COR-L47 (cell line): ENCODE data around the gene FBXO21.

Experiments used
- DNase-seq: peaks from one replicate; lab custom pipeline; 2025; lab: John Stamatoyannopoulos, UW

Gene FBXO21

DNA sequence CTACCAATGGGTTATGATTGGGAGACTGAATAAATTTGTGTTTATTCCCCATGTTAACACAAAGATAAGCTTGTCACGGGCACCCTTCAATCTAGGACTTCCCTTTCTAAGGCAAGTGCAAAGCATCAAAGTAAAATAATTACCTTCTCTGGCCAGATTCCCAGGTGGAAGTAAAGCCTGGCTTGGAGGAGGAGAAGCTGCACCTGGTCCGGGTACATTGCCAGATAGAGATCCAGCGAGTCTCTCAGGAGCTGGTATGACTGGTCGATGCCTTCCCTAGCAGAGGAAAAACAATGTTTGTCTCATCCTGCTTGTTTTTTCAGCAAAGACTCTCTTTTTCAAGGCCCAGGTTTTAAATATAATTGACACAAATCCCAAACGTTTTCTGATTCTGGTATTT, 24.9 kb downstream of the FBXO21 start:
- DNase-seq = peak; percentile 35

DNA sequence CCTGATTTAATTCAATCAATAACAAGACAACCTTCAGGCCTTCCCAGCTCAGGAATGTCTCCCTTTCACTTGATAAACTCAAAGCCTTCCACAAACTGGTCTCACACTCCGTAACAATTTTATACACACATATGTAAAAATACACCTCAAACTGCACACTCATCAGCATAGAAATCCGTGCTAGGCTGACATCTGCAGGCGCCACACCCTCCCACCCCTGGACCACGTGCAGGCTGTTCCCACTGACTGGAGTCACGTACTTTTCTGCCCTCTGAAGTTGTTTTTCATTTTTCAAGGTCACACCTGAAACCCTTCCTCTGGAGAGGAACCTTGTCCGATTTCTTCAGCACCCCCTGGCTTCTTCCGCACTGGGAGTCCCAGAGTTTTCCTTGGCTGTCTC, 27.6 kb downstream of the FBXO21 start:
- DNase-seq = no peak

DNA sequence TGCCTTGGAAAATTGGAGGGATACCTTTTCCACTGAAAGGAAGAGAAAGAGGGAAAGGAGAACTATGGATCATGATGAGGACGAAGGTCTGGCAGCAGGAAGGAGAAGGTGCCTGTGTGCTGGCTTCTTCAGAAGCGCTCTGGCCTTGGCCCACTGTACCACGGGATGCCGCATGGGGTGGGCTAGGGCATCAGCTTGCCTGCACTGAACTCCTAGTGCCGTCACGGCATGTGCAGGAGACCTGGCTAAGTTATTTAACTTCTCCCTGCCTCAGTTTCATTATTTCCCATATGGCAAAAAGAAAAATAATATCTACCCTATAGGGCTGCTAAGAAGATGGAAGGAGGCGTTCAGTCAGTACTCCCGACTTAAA, 28.1 kb downstream of the FBXO21 start:
- no peak for DNase-seq

DNA sequence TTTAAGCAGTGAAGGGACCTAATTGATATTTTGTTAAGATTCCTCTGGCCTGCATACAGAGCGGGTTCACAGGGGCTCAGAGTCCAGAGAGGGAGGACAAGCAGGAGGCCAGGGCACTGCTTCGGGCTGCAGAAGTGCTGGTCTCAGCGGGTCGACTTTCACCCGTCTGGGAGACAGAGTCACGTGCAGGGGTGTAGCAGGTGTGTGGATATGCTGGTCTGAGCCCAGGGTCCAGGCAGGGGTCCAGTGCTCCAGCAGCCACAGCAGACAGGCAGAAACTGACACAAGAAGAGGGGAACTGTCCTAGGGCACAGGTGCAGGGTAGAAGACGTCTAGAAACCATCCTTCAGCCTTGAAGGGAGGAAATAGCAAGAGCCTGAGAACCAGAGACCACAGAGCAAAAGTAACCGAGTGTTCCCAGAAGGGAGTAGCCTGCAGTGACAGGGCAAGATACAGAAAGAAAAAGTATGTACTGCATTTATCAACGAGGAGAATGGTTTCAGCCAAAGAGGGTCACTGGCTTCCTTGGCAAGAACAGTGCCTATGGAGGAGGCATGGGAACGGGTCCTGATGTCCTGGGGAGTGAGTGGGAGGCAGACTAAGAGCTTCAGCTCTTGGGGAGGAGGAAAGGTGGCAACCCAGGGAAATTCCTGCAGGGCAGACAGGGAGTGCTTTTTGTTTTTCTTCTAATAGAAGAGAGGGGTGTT, 28.7 kb downstream of the FBXO21 start:
- DNase-seq = no peak

DNA sequence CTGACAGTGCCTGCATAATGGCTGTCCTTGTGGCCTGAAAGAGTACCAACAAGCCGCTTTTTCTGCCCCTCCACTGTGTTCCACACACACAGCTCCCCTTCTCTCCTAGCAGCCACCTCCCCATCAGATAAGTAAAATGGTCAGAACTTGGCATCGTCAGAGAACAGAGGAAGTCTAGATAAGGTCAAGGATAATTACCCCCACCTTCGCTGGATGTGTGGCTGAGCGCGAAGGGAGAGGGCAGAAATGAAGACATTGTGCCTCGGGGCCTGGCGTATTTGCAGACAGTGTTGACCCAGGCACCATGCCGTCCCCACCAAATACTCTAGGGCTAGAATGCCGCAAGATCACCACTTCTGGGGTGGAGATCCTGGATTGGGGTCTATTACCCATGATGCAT, 30.6 kb downstream of the FBXO21 start:
- no peak for DNase-seq

DNA sequence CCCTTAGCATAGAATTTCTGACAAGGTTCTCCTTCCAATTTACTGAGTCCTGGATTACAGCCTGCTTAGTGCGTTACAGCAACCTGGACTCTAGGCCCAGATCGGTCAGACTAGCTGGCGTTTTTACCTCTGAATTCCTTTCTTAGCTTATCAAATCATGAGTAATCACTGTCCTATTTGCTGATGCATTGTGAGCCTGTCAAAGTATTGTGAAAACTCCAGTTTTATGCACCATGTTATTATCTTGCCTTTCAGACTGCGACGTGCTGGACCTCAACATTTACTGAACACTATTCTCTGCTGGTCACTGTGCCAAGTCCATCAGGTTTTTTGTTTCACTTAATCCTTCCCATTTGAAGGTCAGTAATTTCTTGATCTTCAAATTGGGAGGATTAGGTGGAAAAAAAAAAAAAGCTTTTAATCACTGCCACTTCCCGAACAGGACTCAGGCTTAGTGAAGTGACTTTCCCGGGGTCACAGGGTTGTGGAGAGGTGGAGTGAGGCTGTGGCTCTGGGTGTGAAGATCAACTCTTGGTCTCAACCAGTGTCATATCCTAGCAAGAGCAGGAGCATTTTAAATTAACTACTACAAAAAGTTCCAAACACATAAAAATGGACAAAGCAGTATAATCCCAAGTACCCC, 31.2 kb downstream of the FBXO21 start:
- no peak for DNase-seq

DNA sequence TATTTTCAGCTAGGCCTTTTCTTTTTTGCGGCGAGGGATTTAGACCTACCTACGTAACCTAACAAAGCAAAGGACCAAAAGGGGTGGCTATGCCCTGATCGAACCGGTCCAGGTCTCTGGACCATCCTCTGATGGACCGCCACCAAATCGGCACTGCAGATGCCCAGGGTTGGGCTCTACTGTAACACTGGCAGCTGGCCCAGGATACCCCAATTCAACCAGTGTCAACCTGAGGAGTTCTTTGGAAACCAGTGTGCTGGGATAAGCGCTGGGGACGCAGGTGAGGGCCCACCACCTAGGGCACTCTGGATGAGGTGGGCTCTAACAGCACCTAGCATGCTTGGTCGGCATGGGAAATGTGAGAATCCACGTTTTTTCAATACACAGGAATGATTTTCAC, 32.2 kb downstream of the FBXO21 start:
- DNase-seq = no peak

DNA sequence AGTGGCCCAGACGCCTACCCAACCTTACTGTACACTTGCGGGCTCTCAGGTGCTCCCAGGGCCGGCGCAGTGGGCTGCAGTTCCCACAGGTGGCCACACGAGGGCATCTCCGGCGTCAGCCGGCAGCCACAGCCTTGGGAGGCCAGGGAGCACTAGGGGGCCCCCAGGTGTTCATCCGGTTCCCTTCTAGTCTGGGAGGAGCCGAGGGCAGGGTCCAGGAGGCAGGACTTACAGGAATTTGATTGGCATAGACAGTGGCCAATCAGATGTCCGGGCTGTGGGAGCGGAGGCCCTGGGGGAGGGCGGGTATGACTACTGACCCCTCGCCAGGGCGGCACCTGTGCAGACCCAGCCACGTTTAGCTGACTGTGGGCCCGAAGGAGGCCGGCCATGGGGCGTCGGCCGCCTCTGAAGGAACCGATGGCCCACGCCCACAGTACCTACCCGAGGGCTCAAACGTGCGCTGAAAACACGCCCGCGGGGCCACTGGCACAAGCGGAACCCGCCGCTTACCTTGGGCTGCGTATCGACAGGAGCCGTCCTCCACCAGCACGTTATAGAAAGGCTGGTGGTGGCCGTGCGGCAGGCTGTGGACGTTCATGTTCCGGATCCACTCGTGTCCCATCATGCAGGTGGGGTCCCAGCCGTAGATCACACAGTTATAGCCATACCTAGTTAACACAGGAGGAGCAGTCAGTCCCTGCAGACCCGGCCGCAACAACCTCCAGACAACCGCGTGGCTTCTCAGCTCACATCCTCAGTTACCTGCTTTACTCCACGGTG, 34.8 kb downstream of the FBXO21 start:
- peak; percentile 86 for DNase-seq

DNA sequence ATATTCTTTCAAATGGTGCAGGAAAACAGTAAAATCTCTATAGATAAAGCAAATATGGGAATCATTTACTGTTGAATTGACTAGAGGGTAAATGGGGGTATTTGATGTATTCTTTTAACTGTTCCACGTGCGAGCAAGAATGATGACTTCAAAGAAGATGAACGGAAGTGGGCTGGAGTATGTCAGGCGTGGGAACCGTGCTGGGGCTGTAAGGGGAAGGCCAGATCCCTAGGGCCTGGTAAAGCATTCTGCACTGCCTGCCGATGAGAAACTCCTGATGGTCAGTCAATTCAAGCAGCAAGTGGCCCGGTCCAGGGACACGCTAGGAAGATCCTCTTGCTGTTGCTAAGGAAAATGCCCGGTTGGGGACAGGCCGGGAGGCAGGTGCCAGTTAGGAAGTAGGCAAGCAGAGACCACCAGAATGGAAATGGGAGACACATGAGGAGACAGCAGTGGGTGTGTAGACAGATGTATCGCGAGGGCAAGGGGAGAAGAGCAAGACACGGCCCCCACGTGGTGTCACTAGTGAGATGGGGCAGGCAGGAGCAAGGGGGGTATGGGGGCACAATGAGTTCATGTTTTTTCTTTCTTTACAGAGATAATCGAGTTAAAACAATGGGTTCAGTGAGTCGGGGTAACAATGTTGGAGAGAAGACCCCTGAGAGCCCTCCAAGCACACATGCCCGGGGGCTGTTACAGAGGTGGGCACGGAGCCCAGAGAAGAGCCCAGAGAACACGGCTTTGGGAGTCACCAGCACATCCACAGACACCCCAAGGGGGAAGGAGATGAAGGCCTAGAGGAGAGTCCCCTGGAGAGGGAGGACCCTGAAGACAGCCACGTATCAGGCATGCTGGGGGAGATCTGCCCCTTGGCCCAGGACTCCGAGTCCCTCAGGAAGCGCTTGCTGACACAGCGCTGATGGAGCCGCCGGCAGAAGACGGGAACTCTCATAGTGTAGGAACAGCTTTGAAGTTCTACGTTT, 37.2 kb downstream of the FBXO21 start:
- DNase-seq = no peak

DNA sequence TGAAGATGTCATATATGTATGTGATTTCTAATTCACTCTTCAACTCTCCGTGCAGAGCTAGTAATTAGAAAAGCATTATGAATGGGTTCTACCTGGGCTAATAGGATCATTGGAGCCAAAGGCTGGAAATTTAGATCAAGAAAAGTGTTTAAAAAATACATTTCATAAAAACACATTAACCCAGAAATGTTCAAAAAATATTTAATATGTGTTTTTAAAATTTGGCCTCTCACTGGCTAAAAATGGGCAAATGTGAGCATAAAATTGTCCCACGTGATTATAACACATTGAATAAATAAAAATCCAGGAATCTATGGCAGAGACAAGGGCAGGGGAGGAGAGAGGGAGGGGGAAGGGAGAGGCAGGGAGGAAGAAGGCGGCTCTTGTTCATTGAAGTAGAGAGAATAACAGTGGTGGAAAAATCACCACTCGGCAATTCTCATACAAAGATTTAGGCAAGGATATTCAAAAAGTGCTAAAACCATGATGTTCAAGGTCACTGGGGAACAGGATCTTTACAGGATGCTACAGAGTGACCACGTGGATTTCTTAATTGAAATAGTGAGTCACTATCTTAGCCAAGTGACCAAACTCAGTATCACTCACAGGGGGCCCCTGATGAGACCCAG, 38.8 kb downstream of the FBXO21 start:
- DNase-seq = no peak

DNA sequence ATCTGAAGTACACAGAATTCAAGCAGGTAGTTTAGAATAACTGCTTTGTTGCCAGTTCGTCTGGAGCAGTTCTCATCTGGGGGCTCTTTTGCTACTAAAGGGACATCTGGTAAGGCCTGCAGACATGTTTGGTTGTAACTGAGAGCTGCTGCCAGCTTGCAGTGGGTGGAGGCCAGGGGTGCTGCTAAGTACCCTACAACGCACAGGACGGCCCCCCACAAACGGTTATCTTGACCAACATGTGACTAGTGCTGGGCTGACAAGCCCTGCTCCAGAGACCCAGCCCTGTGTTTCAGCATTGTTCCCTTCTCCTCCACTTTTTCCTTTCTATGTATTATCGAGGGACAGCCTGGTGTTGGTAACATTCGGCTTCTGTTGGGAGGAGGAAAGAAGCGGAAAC, 40.8 kb downstream of the FBXO21 start:
- no peak for DNase-seq

DNA sequence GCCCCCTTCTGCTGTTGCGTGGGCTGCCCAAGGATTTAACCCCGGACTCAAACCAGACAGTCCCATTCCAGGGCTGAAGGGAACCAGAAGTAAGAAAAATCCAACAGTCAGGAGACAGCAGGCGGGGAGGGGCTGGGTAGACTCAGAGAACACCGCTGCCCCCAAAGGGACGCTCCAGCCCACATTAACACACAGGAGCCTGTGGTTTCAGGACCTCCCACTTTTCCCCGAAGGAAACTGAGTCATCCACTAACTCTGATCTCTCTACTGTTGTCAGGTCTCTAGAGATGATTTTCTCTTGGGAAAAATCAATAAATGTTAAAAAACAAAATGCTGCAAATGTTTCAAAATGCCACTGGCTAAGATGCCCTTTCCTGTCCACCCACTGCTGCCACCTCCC, 41.6 kb downstream of the FBXO21 start:
- no peak for DNase-seq

DNA sequence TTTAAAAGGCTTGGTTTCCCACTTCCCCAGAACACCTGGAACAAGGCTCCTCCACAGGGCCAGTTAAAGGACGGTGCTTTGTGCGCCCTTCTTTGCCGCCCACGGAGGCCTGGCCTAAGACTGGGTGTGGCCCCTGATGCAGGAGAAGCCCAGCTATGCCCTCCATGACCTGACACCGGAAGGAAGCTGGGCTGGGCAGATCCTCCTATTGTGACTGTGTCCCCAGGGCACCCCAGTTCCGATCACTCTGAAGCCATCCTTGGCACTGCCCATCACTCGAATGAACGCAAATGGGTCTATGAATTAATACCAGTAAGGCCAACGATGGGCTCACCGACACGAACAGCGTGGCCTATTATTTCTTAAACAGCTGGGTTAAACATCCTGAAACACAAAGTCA, 42.6 kb downstream of the FBXO21 start:
- no peak for DNase-seq

DNA sequence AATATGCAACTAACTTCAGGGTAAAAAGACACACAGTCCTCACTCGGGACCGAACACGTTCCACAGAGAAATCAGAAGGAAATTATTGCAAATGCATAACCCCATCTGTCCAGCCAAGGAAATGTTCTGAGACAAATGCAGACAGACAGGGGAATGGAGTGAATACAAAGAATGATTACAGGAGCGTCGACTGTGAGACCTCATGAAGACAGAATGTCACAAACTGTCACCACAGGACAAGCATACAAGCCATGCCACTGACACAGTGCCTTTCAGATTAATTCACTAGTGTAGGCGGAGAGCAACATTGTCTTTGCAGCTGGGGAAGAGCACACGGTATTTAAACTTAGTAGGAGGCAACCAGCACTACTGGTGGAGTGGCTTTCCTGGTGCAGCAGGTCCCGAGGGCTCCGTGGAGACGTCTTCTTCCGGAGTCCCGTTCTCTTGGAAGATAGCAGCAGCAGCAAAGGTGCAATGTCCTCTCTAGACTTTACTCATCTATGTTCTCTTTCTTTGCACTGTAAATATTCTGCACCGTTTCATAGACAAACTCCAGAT, 44.6 kb downstream of the FBXO21 start:
- DNase-seq = no peak

DNA sequence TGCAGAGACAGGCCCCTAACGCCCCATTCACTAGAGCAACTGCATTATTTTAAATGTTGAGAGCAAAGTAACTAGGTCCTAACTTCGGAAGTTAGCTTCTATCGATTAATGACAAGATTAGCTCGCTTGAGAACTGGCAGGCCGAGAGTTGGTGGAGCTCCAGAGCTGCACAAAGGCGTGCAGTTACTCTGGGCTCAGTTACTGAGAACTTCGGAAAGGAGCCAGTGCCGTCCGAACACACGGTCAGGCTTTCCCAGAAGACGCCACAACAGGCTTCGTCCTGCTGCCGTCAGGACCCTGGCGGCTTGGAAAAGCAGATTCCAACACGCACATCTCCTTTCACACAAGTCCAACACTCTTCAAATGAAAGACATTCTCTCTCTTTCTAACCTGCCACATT, 45.7 kb downstream of the FBXO21 start:
- no peak for DNase-seq

DNA sequence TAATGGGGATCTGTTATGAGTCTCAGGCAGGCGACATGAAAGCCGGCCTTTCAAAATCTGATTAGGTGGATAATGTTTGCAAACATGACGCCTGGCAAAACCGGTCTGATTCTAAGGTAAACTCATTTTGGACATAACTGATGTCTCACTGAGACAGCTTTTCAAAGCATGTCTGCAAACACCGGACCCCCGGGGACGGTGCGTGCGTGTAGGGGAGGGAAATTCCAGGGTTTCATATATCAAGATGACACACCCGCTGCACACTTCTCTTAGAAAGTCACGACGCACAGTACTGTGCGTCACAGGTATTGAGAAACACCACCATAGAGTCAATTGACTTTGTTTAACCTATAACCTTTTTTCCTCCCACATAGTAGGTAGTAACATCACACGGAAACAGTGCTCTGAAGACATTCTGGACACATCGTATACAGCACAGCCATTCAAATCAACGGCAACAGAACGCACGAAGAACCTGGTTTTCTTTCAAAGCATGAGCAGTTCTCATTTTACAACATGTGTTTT, 47.2 kb downstream of the FBXO21 start:
- DNase-seq = peak; percentile 57

DNA sequence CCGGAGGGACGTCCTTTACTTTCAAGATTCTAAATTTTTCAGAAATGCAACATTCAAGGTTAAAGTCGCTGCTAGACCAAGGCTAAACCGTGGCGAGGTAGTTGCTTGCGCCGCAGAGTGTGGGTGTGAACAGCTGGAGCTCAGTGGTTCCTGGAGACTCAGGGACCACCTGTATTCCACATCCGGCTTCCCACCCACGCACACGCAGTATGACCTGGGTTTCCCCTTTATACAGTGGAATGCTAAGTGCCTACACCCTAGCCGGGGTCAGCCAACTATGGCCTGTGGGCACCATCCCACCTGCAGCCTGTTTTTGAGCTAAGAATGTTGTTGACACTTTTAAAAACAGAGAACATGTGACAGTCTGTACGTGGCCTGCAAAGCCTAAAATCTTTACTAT, 48.2 kb downstream of the FBXO21 start:
- DNase-seq = no peak

DNA sequence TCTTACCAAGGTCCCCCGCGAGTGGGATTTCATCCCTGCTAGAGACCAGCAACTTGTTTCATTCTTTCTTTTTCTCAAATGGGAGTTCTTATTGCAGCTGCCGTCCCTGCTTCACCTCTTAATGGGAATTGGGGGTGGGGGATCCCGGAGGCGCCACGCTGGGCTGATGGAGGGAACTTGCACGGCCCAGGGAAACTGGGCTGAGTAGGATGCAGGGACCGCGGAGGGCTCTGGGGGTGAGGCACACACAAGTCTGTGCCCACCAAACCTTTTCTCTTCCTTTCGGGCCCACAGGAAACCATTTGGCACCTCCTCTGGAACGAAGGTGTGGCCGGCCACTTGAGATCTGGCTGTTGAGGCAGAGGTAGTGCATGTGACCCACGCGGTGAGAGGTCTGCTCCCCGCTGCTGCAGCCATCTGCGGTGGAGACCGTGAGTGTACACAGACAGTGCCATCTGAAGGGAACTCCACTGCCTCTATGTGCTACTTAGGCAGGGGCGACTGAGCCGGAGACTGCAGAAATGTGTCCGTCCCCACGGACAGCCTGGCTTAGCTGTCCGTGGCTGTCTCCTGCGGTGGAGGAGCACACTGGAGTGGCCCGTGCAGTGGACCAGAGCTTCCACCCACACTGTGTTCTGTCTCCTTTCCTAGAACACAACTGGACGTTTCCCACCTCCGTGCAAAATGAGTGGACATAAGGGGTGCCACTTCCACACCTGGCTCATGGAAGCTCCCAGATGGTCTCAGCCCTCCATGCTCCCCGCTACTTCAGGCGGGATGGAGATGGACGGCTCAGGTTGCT, 49.0 kb downstream of the FBXO21 start:
- DNase-seq = no peak

DNA sequence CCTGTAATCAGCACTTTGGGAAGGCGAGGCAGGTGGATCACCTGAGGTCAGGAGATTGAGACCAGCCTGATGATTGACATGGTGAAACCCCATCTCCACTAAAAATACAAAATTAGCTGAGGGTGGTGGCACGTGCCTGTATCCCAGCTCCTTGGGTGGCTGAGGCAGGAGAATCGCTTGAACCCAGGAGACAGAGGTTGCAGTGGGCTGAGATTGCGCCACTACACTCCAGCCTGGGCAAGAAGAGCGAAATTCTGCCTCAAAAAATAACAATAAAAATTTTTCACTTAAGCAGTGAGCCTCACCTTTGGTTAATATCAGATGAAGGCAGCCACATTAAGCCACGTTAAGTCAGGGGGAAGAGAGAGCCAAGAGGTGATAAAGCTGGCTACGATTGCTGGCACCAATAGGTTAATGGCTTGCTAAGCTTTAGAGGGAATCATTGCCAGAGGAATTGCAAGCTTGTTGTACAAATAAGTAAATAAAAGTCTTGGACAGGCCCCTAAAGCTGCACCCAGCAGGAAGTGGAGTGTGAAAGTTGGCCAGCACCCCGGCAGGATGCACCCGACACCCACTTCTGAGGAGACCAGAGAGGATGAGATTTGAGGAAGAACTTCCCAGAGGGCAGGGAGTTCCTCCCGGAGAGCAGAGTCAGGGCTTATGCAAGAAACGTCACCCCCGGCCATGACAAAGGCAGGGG, 49.7 kb downstream of the FBXO21 start:
- no peak for DNase-seq
